Panc1 (cell line): ENCODE results near the gene LZTS3.

Source experiments
- POLR2AphosphoS5 ChIP-seq: IDR thresholded peaks from 2 replicates; pipeline ENCODE4 v1.6.1; 2012; ENCODE audit warnings: mild to moderate bottlenecking, low read depth, low read length, moderate library complexity
- TF ChIP-seq, protein P1 (sequence below): fragments of 450-650 bp; IDR thresholded peaks from 2 replicates; pipeline ENCODE4 v1.5.1; 2017; ENCODE audit warnings: mild to moderate bottlenecking

DNA sequence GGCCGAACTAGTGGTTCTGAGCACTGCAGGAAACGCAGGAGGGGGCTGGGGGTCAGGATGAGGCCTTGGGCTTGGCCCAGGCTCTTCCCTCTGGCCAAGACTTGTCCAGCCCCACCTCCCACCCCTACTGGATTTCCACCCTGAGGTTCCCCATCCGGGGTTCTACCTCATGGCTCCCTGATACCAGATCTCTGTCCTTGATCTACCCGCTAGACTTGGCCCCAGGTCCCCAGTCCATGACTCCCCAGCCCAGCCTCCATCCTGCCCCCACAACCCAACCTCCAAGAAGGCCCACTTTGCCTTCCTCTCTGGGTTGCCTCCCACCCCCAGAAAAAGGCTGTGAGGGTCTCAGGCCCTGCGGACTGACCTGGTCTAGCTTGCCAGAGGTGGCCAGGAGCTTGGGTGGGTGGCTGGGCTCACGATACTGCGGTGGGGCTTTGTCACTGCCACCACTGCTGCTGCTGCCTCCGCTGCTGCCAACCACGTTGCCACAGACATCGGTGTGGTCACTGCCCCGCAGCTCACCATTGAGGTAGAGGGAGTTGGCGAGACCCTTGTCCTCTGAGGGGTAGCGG lies 6.9 kb downstream of the LZTS3 start:
- no peak for TF ChIP-seq POLR2AphosphoS5
- TF ChIP-seq, protein P1, sequence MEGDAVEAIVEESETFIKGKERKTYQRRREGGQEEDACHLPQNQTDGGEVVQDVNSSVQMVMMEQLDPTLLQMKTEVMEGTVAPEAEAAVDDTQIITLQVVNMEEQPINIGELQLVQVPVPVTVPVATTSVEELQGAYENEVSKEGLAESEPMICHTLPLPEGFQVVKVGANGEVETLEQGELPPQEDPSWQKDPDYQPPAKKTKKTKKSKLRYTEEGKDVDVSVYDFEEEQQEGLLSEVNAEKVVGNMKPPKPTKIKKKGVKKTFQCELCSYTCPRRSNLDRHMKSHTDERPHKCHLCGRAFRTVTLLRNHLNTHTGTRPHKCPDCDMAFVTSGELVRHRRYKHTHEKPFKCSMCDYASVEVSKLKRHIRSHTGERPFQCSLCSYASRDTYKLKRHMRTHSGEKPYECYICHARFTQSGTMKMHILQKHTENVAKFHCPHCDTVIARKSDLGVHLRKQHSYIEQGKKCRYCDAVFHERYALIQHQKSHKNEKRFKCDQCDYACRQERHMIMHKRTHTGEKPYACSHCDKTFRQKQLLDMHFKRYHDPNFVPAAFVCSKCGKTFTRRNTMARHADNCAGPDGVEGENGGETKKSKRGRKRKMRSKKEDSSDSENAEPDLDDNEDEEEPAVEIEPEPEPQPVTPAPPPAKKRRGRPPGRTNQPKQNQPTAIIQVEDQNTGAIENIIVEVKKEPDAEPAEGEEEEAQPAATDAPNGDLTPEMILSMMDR = no peak
